AML-193 (cell line): ENCODE data around the gene ERCC4.

Experiments
- DNase-seq, 2 experiments: peaks; one replicate each; lab custom pipeline; 2025; lab: John Stamatoyannopoulos, UW

The ERCC4 gene

DNA sequence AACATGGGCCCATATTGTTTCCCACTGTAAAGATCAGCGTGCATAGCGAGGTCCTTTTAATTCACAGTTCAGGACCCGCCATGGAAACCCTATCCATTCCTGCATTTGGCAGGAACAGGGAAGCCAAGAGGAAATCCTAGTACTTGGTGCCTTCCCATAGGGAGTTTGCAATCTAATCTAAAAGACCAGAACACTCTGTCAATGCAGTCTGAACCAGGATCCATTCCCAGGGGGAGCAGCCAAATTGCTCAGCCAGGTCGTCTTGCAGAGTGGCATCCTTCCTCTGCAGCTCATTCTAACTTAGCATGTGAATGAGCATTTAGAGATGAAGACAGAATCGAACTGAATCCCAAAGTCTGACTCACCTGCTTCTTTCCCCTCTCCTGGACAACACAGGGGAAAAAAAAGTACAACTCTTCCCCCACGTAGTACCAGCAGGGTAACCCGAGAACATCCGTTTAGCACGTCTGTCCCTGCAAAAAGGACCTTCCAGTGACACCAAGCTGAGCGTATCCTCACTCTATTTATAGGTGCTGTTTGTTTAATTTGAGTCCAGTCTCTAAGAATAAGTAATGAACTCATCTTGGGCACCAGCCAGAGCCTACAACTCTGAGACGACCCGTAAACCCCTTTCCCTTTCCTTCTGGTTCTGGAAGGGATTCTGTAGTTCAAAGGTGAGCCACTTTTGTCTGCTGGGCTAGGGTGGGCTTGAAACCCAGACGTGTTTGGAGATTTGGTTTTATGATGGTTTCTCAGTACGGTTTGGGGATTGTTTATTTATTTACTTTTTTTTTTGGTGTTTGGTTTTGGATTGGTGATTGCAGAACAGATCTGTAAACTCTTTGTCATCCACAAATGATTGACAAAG, 74.5 kb downstream of the ERCC4 start:
- no peak for DNase-seq

DNA sequence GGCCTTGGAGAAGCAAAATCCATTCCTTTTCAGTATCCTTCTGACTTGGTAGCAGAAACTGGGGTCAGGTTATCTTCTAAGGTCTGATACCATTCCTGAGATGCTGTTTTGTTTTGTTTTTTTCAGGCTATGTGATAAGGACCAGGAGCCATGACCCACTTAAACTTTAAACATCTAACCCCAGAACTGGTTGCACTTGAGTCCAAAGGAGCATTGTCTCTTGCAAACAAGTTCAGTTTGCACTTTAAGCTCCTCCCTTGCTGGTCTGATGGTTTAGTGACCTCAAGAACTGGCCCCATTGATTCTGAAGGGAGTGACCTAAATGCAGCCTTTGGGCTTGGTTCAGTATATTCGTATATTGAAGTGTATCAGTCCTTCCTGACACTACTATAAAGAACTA, 75.2 kb downstream of the ERCC4 start:
- no peak for DNase-seq

DNA sequence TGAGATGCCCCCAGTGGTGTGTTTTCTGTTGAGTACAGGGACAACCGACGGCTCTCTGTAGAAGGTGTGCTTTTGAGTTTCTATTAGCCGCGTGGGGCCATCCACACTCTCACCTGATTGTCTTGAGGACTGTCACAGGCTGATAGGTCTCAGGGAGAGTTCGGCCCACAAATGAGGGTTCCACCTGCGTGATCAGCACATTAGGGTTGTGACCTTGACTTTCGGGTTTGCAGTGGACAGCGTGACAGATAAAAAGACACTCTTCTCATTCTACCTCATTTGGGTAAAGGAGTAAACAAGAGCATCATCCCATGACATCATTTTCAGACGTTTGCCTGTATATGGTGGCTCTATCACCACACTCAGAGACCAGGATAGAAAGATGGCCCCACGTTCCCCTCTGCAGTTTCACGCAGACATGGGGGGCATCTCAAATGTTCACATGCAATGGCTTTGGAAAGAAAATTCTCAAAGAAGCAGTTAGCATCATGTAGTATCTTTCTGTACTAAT, 76.9 kb downstream of the ERCC4 start:
- DNase-seq = no peak

DNA sequence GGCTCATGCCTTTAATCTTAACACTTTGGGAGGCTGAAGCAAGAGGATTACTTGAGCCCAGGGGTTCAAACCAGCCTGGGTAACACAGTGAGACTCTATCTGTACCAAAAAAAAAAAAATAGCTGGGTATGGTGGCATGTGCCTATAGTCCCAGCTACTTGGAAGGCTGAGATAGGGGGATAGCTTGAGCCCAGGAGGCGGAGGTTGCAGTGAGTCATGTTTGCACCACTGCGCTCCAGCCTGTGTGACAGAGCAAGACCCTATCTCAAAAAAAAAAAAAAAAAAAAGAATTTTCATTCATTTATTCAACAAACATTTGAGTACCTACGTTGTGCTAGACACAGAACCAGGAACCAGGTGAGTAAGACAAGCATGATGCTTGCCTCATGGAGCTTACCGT, 77.6 kb downstream of the ERCC4 start:
- no peak for DNase-seq

DNA sequence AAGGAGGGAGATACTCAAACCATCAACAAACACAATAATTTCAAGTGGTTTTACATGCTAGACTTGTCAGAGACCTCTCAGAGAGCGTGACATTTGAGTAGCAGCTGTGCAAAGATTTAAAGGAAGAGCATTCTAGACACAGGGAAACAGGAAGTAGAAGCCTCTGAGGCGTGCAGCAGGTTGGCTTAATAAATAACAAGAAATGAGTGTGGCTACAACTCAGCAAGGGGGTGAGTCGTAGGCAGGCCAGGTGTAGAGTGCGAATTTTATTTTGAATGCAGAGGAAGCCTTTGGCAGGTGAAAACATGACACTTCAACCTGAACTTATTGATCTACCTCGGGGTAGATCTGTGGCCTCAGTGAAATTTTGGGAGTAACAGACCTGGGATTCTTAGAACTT, 78.0 kb downstream of the ERCC4 start:
- no peak for DNase-seq

DNA sequence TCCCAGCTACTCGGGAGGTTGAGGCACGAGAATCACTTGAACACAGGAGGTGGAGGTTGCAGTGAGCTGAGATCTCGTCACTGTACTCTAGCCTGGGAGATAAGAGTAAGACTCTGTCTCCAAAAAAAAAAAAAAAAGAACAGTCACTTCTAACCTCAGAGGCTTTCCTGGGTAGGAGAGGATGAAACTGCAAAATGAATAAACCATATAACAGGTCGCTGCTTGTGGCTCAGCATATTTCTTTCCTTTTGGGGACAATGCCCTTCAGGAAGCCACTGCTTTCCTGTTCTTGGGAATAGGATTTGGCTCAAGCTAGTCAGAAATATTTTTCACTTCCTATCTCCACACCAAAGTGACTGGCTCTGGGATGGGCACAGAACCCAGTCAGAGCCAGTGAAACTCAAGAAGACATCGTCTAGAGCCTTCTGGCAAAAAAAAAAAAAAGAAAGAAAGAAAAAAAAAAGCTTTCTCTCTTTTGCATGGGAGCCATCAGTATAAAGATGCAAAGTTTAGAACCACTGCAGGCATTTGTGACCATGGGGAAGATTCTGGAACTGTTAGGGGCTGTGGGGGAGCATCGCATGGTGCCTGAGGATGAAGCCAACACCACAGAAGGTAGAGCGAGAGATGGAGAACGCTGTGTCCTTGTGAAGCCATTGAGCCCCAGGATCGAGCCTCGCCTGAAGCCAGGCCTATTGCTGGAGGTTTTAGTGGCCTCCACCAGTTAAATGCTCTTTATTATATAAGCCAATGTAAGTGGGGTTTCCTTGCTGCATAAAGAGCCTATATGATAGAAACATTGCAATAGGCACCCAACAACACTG, 79.3 kb downstream of the ERCC4 start:
- DNase-seq = no peak

DNA sequence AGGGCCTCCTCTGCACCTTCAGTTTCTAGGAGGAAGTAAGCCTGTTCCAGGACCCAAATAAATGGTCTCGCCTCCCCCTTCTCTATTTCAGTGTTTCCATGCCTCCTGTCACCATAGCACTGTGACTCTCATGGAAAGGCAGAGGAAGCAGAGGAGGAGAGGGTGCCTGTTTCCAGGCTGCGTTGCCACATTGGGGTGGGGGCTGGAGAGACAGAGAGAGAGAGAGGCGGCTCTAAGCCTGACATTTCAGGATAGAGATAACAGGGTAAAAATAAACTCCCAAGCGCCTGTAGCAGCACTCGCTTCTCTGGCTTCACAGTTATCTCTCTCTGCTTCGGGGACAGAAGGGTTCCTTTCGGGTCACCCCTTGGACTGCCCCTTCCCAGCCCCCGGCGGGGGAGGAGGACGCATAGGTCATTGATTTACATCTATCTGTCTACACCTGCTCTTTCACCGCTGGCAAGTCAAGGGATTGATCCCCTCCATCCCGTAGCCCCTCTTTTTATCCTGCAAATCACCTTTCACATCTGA, 80.0 kb downstream of the ERCC4 start:
- no peak for DNase-seq

DNA sequence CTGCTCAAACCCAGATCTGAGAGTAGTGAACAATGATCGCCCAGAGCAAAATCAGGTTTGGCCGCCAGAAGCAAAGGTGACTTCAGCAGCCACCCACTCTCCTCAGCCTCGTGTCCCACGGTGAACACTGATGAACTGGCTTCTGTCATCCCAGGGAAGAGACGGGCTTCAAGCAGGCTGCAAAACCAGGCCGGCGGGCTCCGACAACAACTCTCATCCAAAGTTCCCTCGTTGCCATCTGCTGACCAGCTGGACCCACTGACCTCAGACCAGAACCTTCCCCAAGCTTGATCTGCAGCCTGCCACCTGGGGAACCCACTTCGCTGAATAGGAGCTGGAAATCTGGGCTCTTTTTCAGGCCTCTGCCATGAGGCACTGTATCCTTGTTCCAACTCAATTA, 81.6 kb downstream of the ERCC4 start:
- DNase-seq = no peak
